ENCODE results near the gene CCDC74B. TPM values are rescaled to one million over a fixed set of nuclear protein-coding genes. Genes with fewer than 3 reads are reported as not detected.
"Not testable (repeated sequence)": the region's sequence is repeated elsewhere in the genome, so short reads cannot be mapped to it uniquely, and the experiment has no call there.

CCDC74B gene
- polyA plus RNA-seq, 1 donor (not counting 4 experiments of a cell fraction or from before 2014, with no cell fraction given) = 0.52 TPM

- no peak for FAIRE-seq
- H3K9ac ChIP-seq (ENCODE audit: control insufficient read depth, extremely low read depth, insufficient read depth, low read length) = no peak overlapping the region
These were observed 9.0 kb downstream of the CCDC74B start for GRCh38 chr2:130135692-130136541.

GRCh38 chr2:130129120-130129829 lies 15.6 kb downstream of the CCDC74B start, which contains the start of gene POTEF:
Gene POTEF (minus strand): TSS chr2:130129222. CDS start chr2:130120515, 8,707 bp downstream.
- H3K9me3 ChIP-seq (ENCODE audit: control insufficient read depth, low read depth, low read length); H3K9ac ChIP-seq (ENCODE audit: control insufficient read depth, extremely low read depth, insufficient read depth, low read length); H3K9me1 ChIP-seq (ENCODE audit: control insufficient read depth, extremely low read depth, insufficient read depth, low read length); H3K4me2 ChIP-seq (ENCODE audit: control insufficient read depth, extremely low read depth, insufficient read depth, low read depth, low read length); H3K27ac ChIP-seq (ENCODE audit: control insufficient read depth, insufficient read depth, low read length); FAIRE-seq; H3K79me2 ChIP-seq (ENCODE audit: control insufficient read depth, insufficient read depth, low read length); H3K4me3 ChIP-seq (ENCODE audit: control insufficient read depth in 2 of 3, extremely low read depth in 1 of 3, insufficient read depth in 2 of 3, low read depth in 1 of 3, low read length in 3 of 3); H4K20me1 ChIP-seq (ENCODE audit: control insufficient read depth, extremely low read depth, insufficient read depth, low read length); H3K4me1 ChIP-seq (ENCODE audit: control insufficient read depth, extremely low read depth, insufficient read depth, low read length); DNase-seq (ENCODE audit: low read depth, low spot score); H3K36me3 ChIP-seq (ENCODE audit: control insufficient read depth in 2 of 2, extremely low read depth in 1 of 2, insufficient read depth in 2 of 2, low read length in 2 of 2); H3K27me3 ChIP-seq (ENCODE audit: control insufficient read depth, extremely low read depth, insufficient read depth, low read length); dilution Hi-C loops (cut with MboI; ENCODE audit: extremely low pct_ligation_motif_present, low sequenced_read_pairs); H2AFZ ChIP-seq (ENCODE audit: control insufficient read depth, low read length): not testable (repeated sequence)

More at GRCh38 chr2:130135692-130136541, 9.0 kb downstream of the CCDC74B start:
- Histone ChIP-seq H3K79me2 (ENCODE audit: control insufficient read depth, insufficient read depth, low read length) (no peaks in the 10 kb centered on the region), H3K27me3 (ENCODE audit: control insufficient read depth, extremely low read depth, insufficient read depth, low read length) (no peaks in the 10 kb centered on the region), H3K4me2 (ENCODE audit: control insufficient read depth, extremely low read depth, insufficient read depth, low read depth, low read length) (no peak overlapping the region), H3K4me1 (ENCODE audit: control insufficient read depth, extremely low read depth, insufficient read depth, low read length) (no peaks in the 10 kb centered on the region), H3K9me1 (ENCODE audit: control insufficient read depth, extremely low read depth, insufficient read depth, low read length) (no peaks in the 10 kb centered on the region), H3K36me3 (ENCODE audit: control insufficient read depth in 2 of 2, extremely low read depth in 1 of 2, insufficient read depth in 2 of 2, low read length in 2 of 2) (no peaks in the 10 kb centered on the region), H3K9me3 (ENCODE audit: control insufficient read depth, low read depth, low read length) (no peaks in the 10 kb centered on the region), H3K4me3 (ENCODE audit: control insufficient read depth in 2 of 3, extremely low read depth in 1 of 3, insufficient read depth in 2 of 3, low read depth in 1 of 3, low read length in 3 of 3) (no peak overlapping the region), H4K20me1 (ENCODE audit: control insufficient read depth, extremely low read depth, insufficient read depth, low read length) (no peaks in the 10 kb centered on the region), H3K27ac (ENCODE audit: control insufficient read depth, insufficient read depth, low read length) (no peak overlapping the region), H2AFZ (ENCODE audit: control insufficient read depth, low read length) (no peak overlapping the region)
- dilution Hi-C loops (cut with MboI; ENCODE audit: extremely low pct_ligation_motif_present, low sequenced_read_pairs) = no loop called here
- no peak for DNase-seq (ENCODE audit: low read depth, low spot score)
- no peak for TF ChIP-seq CTCF (optimal IDR thresholded peaks at IDR 0.05 in 1 of 3, IDR thresholded peaks at IDR 0.05 in 1 of 3, conservative IDR thresholded peaks at IDR 0.05 in 1 of 3; ENCODE audit: extremely low read depth in 1 of 3, insufficient read depth in 2 of 3, low read length in 3 of 3)
- no peak for TF ChIP-seq EZH2 (IDR thresholded peaks at IDR 0.05; ENCODE audit: low read length)

GRCh38 chr2:130128464-130128863 lies 16.4 kb downstream of the CCDC74B start:
- H3K9me3 ChIP-seq (ENCODE audit: control insufficient read depth, low read depth, low read length); H3K9me1 ChIP-seq (ENCODE audit: control insufficient read depth, extremely low read depth, insufficient read depth, low read length); H3K27me3 ChIP-seq (ENCODE audit: control insufficient read depth, extremely low read depth, insufficient read depth, low read length); H3K27ac ChIP-seq (ENCODE audit: control insufficient read depth, insufficient read depth, low read length); H3K9ac ChIP-seq (ENCODE audit: control insufficient read depth, extremely low read depth, insufficient read depth, low read length); H3K4me2 ChIP-seq (ENCODE audit: control insufficient read depth, extremely low read depth, insufficient read depth, low read depth, low read length); H4K20me1 ChIP-seq (ENCODE audit: control insufficient read depth, extremely low read depth, insufficient read depth, low read length); H3K79me2 ChIP-seq (ENCODE audit: control insufficient read depth, insufficient read depth, low read length); H3K4me3 ChIP-seq (ENCODE audit: control insufficient read depth in 2 of 3, extremely low read depth in 1 of 3, insufficient read depth in 2 of 3, low read depth in 1 of 3, low read length in 3 of 3); H3K36me3 ChIP-seq (ENCODE audit: control insufficient read depth in 2 of 2, extremely low read depth in 1 of 2, insufficient read depth in 2 of 2, low read length in 2 of 2); dilution Hi-C loops (cut with MboI; ENCODE audit: extremely low pct_ligation_motif_present, low sequenced_read_pairs); FAIRE-seq; H2AFZ ChIP-seq (ENCODE audit: control insufficient read depth, low read length); DNase-seq (ENCODE audit: low read depth, low spot score); H3K4me1 ChIP-seq (ENCODE audit: control insufficient read depth, extremely low read depth, insufficient read depth, low read length): not testable (repeated sequence)

- dilution Hi-C loops (cut with MboI; ENCODE audit: extremely low pct_ligation_motif_present, low sequenced_read_pairs); H3K4me2 ChIP-seq (ENCODE audit: control insufficient read depth, extremely low read depth, insufficient read depth, low read depth, low read length): not testable (repeated sequence)
These were observed 17.2 kb downstream of the CCDC74B start for GRCh38 chr2:130127726-130128125.

More at GRCh38 chr2:130127726-130128125, 17.2 kb downstream of the CCDC74B start:
- not testable (repeated sequence) for H3K9me1 ChIP-seq (ENCODE audit: control insufficient read depth, extremely low read depth, insufficient read depth, low read length); DNase-seq (ENCODE audit: low read depth, low spot score); H3K27ac ChIP-seq (ENCODE audit: control insufficient read depth, insufficient read depth, low read length); H3K4me1 ChIP-seq (ENCODE audit: control insufficient read depth, extremely low read depth, insufficient read depth, low read length); H3K4me3 ChIP-seq (ENCODE audit: control insufficient read depth in 2 of 3, extremely low read depth in 1 of 3, insufficient read depth in 2 of 3, low read depth in 1 of 3, low read length in 3 of 3); H3K9me3 ChIP-seq (ENCODE audit: control insufficient read depth, low read depth, low read length); H2AFZ ChIP-seq (ENCODE audit: control insufficient read depth, low read length); H4K20me1 ChIP-seq (ENCODE audit: control insufficient read depth, extremely low read depth, insufficient read depth, low read length); FAIRE-seq; H3K36me3 ChIP-seq (ENCODE audit: control insufficient read depth in 2 of 2, extremely low read depth in 1 of 2, insufficient read depth in 2 of 2, low read length in 2 of 2); H3K9ac ChIP-seq (ENCODE audit: control insufficient read depth, extremely low read depth, insufficient read depth, low read length); H3K79me2 ChIP-seq (ENCODE audit: control insufficient read depth, insufficient read depth, low read length); H3K27me3 ChIP-seq (ENCODE audit: control insufficient read depth, extremely low read depth, insufficient read depth, low read length)
